ENCODE measurements around the gene TICAM1.
"Not testable (repeated sequence)": the region's sequence is repeated elsewhere in the genome, so short reads cannot be mapped to it uniquely, and the experiment has no call there.

TICAM1 gene

GRCh38 chr19:4781801-4782200 lies 49.7 kb downstream of the TICAM1 start:
- no peak for DNase-seq (ENCODE audit: low read depth)
- TF ChIP-seq, protein P1, sequence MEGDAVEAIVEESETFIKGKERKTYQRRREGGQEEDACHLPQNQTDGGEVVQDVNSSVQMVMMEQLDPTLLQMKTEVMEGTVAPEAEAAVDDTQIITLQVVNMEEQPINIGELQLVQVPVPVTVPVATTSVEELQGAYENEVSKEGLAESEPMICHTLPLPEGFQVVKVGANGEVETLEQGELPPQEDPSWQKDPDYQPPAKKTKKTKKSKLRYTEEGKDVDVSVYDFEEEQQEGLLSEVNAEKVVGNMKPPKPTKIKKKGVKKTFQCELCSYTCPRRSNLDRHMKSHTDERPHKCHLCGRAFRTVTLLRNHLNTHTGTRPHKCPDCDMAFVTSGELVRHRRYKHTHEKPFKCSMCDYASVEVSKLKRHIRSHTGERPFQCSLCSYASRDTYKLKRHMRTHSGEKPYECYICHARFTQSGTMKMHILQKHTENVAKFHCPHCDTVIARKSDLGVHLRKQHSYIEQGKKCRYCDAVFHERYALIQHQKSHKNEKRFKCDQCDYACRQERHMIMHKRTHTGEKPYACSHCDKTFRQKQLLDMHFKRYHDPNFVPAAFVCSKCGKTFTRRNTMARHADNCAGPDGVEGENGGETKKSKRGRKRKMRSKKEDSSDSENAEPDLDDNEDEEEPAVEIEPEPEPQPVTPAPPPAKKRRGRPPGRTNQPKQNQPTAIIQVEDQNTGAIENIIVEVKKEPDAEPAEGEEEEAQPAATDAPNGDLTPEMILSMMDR (IDR thresholded peaks at IDR 0.05; ENCODE audit: control insufficient read depth, extremely low read depth, insufficient read depth), result no peak
- H3K4me3 ChIP-seq (ENCODE audit: low read depth, low read length), result no peak overlapping the region

DNA sequence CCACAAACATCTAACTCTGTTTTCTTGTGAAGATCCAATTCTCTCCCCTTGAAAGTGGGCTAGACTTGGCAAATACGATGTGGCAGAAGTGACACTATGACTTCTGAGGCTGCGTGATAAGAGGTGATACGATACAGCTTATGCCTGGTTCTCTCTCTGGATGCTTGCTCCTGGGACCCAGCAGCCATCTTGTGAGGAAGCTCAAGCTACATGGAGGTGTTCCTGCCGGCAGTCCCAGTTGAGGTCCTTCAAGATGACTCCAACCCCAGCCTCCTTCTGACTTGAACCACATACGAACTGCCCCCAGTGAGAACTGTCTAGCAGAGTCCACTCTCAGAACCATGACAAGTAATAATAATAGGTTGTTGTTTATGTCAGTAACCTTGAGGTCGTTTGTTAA lies 50.7 kb downstream of the TICAM1 start:
- H3K4me3 ChIP-seq (ENCODE audit: low read depth, low read length), result no peak overlapping the region

DNA sequence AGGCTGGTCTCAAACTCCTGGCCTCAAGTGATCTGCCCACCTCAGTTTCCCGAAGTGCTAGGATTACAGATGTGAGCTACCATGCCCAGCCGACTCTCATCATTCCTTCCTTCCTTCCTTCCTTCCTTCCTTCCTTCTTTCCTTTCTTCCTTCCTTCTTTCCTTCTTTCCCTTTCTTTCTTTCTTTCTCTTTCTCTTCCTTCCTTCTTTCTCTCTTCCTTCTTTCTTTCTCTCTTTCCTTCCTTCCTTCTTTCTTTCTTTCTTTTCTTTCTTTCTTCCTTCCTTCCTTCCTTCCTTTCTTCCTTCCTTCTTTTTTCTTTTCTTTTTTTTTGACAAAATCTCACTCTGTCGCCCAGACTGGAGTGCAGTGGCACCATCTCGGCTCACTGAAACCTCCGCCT lies 53.4 kb downstream of the TICAM1 start:
- H3K4me3 ChIP-seq (ENCODE audit: low read depth, low read length); DNase-seq (ENCODE audit: low read depth): not testable (repeated sequence)

More for the DNA sequence above, 50.7 kb downstream of the TICAM1 start:
- TF ChIP-seq, protein P1 (IDR thresholded peaks at IDR 0.05; ENCODE audit: control insufficient read depth, extremely low read depth, insufficient read depth), result no peak
- no peak for DNase-seq (ENCODE audit: low read depth)

GRCh38 chr19:4776436-4777211 lies 54.9 kb downstream of the TICAM1 start:
- DNase-seq (ENCODE audit: low read depth), result no peak

GRCh38 chr19:4775627-4776152 lies 55.8 kb downstream of the TICAM1 start:
- TF ChIP-seq, protein P1 (IDR thresholded peaks at IDR 0.05; ENCODE audit: control insufficient read depth, extremely low read depth, insufficient read depth), result no peak
- no peak for DNase-seq (ENCODE audit: low read depth)

More at GRCh38 chr19:4776436-4777211, 54.9 kb downstream of the TICAM1 start:
- TF ChIP-seq, protein P1 (IDR thresholded peaks at IDR 0.05; ENCODE audit: control insufficient read depth, extremely low read depth, insufficient read depth), result no peak
- no peak overlapping the region for H3K4me3 ChIP-seq (ENCODE audit: low read depth, low read length)

DNA sequence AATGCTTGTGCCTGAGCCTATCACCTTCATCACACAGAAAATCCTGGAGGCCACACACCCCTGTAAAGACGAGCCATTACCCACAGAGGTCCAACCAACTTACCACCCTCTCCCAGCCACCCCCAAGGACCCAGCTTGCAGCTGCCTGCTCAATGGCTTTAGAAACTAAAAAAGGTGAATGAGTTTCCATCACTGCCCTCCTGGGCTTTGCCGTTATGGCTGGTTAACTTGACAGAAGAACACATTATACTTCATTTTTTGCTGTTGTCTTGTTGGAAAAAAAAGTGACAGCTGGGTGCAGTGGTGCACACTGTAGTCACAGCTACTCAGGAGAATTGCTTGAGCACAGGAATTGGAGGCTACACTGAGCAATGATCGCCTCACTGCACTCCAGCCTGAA lies 57.4 kb downstream of the TICAM1 start:
- no peak overlapping the region for H3K4me3 ChIP-seq (ENCODE audit: low read depth, low read length)
- TF ChIP-seq, protein P1 (IDR thresholded peaks at IDR 0.05; ENCODE audit: control insufficient read depth, extremely low read depth, insufficient read depth), result no peak
- no peak for DNase-seq (ENCODE audit: low read depth)

More at GRCh38 chr19:4775627-4776152, 55.8 kb downstream of the TICAM1 start:
- no peak overlapping the region for H3K4me3 ChIP-seq (ENCODE audit: low read depth, low read length)

GRCh38 chr19:4773047-4773640 lies 58.4 kb downstream of the TICAM1 start:
- no peak overlapping the region for H3K4me3 ChIP-seq (ENCODE audit: low read depth, low read length)
- no peak for DNase-seq (ENCODE audit: low read depth)
- TF ChIP-seq, protein P1 (IDR thresholded peaks at IDR 0.05; ENCODE audit: control insufficient read depth, extremely low read depth, insufficient read depth), result no peak

Measured in LNCaP clone FGC (cell line).